Cardiac fibroblast (primary cell): ENCODE results near the gene NINJ1.

ENCODE experiments used
- DNase-seq, 2 donors: peaks; one replicate each; pipeline versions ENCODE4 v3.0.0 to v3.0.0-alpha.2; 2010; ENCODE audit warnings: low read depth in 2 of 2
- H3K4me3 ChIP-seq, 2 donors: replicated peaks in 1 of 2; 1 replicate in 1 of 2; 2 replicates in 1 of 2; pipeline ENCODE4 v1.5.1; 2011; ENCODE audit warnings: low read depth in 2 of 2, low read length in 2 of 2, mild to moderate bottlenecking in 2 of 2, moderate library complexity in 1 of 2
- CTCF ChIP-seq: IDR thresholded peaks from one replicate; pipeline ENCODE4 v1.5.1; 2011; ENCODE audit warnings: low read depth, mild to moderate bottlenecking, low read length, inconsistent platforms

NINJ1 gene

DNA sequence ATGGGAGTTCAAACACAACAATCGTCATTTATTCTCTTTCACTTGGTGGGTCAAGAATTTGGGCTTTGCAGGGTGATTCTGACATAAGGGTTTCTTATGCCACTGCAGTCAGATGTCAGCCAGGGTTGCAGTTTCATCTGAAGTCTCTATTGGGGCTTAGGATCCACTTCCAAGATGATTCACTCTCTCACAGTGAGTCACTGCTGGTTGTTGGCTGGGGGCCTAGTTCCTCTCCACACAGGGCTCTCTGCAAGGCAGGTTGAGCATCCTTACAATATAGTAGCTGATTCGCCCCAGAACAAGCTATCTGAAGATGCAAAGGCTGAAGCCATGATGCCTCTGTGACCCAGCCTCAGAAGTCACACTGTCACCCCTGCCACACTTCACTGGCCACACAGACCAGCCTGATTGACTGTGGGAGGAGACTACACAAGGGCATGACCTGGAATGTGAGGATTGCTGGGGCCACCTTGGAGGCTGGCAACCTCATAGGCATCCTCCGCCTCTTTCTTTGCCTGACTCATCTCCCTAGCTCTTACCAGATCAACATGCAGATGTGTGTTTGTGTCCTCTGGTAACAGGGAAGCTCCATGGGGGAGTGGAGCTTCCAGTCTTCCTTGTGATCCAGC, 42.5 kb downstream of the NINJ1 start:
- peak; percentile 78 to 94 for DNase-seq
- H3K4me3 ChIP-seq: no peak overlapping the region
- no peak for TF ChIP-seq CTCF

DNA sequence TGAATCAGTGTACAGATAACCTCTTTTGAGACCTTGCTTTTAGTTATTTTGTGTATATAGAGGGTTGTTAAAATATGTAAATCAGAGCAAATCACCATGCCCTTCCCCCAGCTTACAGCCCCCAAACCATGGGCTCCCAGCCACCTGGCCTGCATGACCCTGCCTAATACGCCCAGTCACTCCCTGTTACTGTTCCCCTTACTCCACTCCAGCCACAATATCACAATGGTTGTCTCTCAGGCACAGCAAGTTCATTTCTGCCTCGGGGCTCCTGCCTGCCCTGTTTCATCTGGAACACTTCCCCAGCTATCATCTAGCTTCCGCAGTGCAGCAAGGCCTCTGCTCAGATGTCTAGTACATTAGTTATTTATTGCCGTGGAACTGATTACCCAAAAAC, 43.0 kb downstream of the NINJ1 start:
- H3K4me3 ChIP-seq: no peak overlapping the region
- no peak for DNase-seq
- TF ChIP-seq CTCF: no peak

DNA sequence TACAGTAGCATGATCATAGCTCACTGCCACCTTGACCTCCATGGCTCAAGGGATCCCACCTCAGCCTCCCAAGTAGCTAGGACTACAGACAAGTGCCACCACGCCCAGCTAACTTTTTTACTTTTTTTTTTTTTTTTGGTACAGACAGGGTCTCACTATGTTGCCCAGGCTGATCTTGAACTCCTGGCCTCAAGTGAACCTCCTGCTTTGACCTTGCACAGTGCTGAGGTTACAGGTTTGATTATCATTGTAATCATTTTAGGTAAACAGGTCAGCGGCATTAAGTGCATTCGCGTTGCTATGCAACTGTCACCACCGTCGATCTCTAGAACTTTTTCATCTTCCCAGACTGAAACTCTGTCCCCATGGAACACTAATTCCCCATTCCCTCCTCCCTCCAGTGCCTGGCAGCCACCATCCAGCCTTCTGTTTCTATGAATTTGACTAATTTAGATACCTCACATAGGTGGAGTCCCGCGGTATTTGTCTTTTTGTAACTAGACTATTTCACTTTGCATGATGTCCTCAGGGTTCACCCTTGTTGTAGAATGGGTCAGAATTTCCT, 43.9 kb downstream of the NINJ1 start:
- no peak for TF ChIP-seq CTCF
- DNase-seq: no peak
- H3K4me3 ChIP-seq: no peak overlapping the region

DNA sequence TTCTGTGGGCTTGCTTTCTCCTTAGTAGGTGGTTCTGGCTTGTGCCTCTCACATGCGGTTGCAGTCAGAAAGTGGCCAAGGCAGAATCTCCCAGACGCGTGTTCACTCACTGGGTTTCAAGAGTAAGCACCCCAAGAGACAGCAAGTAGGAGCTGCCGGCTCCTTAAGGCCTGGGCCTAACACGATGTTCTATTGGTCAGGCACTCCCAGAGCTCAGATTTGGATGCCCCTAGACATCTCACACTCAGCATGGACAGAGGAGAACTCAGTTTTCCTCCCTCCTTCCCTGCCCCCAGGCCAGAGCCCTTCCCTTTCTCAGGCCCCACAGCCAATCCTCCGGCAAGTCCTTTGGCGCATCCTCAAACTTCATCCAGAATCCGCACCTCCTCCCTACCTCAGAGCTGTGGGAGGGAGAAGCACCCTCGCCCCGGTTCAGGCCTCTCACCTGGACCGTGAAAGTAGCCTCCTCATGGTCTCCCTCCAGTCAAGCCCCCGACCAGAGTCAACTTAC, 44.5 kb downstream of the NINJ1 start:
- DNase-seq: no peak
- no peak overlapping the region for H3K4me3 ChIP-seq
- TF ChIP-seq CTCF: no peak

DNA sequence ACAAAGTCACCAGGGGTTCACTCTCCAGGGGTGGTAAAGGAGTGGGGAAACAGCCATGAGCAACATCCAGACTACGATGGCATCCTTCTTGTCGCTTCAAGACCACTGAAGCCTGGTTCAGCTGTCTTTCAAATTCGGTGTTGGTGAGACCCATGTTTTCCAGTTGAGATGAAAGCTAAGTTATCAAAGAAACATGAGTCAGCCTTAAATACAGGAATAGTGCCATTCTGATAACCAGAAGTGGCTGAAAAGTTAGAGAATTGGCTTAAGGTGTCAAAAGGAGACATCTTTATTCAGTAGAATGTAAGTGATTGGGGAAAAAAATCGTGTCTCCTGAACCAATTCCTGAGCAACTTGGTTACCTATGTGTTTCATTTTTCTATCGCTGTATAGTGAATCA, 45.0 kb downstream of the NINJ1 start:
- TF ChIP-seq CTCF: no peak
- DNase-seq: no peak
- no peak overlapping the region for H3K4me3 ChIP-seq

DNA sequence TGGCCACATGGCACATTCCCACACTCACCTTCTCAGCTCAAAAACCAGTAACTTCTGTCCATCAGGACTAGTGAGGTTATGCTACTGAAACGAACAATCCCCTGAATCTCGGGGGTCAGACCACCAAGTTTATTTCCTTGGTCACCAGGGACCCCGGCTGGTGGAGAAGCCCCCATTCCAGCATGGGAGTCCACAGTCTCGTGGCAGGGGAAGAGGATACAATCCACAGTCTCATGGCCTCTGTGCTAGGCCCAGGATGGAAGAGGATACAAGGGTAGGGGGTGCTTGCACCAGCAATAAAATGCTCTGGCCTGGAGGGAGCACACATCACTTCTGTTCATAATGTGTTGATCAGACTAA, 45.4 kb downstream of the NINJ1 start:
- no peak for DNase-seq
- TF ChIP-seq CTCF: no peak
- no peak overlapping the region for H3K4me3 ChIP-seq
